ENCODE data around the gene ROGDI. TPM values are rescaled to one million over a fixed set of nuclear protein-coding genes. Genes with fewer than 3 reads are reported as not detected.

Gene ROGDI
- total and polyA plus RNA-seq, 2 of the 13 experiments (the other 11 are each of a cell fraction or from before 2014, with no cell fraction given), result 19.2 to 42.1 TPM

GRCh38 chr16:4802659-4803287 lies 340 bp upstream of the ROGDI start (continued):
- no peak for TF ChIP-seq ZNF552 (CRISPR knock-in tag; IDR thresholded peaks at IDR 0.05; ENCODE audit: borderline replicate concordance)
- 0 out of 2 replicates have a peak, but pooled peaks have one; percentile 9 for TF ChIP-seq SP5 (CRISPR knock-in tag; IDR thresholded peaks at IDR 0.05; ENCODE audit: borderline replicate concordance, low read depth)
- TF ChIP-seq ZNF430 (CRISPR knock-in tag; IDR thresholded peaks at IDR 0.05), result peak; percentile 48; the same call in 1 of the 2 replicates
- TF ChIP-seq ZBTB7B (CRISPR knock-in tag; IDR thresholded peaks at IDR 0.05), result 0 out of 2 replicates have a peak, but pooled peaks have one; percentile 28
- TF ChIP-seq, protein P1, sequence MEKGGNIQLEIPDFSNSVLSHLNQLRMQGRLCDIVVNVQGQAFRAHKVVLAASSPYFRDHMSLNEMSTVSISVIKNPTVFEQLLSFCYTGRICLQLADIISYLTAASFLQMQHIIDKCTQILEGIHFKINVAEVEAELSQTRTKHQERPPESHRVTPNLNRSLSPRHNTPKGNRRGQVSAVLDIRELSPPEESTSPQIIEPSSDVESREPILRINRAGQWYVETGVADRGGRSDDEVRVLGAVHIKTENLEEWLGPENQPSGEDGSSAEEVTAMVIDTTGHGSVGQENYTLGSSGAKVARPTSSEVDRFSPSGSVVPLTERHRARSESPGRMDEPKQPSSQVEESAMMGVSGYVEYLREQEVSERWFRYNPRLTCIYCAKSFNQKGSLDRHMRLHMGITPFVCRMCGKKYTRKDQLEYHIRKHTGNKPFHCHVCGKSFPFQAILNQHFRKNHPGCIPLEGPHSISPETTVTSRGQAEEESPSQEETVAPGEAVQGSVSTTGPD (CRISPR knock-in tag; IDR thresholded peaks at IDR 0.05), result no peak
- TF ChIP-seq, protein P2, sequence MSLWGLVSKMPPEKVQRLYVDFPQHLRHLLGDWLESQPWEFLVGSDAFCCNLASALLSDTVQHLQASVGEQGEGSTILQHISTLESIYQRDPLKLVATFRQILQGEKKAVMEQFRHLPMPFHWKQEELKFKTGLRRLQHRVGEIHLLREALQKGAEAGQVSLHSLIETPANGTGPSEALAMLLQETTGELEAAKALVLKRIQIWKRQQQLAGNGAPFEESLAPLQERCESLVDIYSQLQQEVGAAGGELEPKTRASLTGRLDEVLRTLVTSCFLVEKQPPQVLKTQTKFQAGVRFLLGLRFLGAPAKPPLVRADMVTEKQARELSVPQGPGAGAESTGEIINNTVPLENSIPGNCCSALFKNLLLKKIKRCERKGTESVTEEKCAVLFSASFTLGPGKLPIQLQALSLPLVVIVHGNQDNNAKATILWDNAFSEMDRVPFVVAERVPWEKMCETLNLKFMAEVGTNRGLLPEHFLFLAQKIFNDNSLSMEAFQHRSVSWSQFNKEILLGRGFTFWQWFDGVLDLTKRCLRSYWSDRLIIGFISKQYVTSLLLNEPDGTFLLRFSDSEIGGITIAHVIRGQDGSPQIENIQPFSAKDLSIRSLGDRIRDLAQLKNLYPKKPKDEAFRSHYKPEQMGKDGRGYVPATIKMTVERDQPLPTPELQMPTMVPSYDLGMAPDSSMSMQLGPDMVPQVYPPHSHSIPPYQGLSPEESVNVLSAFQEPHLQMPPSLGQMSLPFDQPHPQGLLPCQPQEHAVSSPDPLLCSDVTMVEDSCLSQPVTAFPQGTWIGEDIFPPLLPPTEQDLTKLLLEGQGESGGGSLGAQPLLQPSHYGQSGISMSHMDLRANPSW (CRISPR knock-in tag; IDR thresholded peaks at IDR 0.05; ENCODE audit: borderline replicate concordance), result no peak
- TF ChIP-seq RFX1 (IDR thresholded peaks at IDR 0.05), result no peak
- no peak for TF ChIP-seq ADNP (CRISPR knock-in tag; IDR thresholded peaks at IDR 0.05)
- TF ChIP-seq MTA1 (CRISPR knock-in tag; IDR thresholded peaks at IDR 0.05; ENCODE audit: borderline replicate concordance), result no peak; the same call in 1 of the 2 replicates
- no peak for TF ChIP-seq ZMYM2 (CRISPR knock-in tag; IDR thresholded peaks at IDR 0.05)
- TF ChIP-seq NR0B2 (CRISPR knock-in tag; IDR thresholded peaks at IDR 0.05), result 0 out of 2 replicates have a peak, but pooled peaks have one; percentile 33
- peak; percentile 8 for TF ChIP-seq YY1 (IDR thresholded peaks at IDR 0.05; ENCODE audit: insufficient read depth, insufficient replicate concordance, low read depth, low read length)
- TF ChIP-seq, protein P3, sequence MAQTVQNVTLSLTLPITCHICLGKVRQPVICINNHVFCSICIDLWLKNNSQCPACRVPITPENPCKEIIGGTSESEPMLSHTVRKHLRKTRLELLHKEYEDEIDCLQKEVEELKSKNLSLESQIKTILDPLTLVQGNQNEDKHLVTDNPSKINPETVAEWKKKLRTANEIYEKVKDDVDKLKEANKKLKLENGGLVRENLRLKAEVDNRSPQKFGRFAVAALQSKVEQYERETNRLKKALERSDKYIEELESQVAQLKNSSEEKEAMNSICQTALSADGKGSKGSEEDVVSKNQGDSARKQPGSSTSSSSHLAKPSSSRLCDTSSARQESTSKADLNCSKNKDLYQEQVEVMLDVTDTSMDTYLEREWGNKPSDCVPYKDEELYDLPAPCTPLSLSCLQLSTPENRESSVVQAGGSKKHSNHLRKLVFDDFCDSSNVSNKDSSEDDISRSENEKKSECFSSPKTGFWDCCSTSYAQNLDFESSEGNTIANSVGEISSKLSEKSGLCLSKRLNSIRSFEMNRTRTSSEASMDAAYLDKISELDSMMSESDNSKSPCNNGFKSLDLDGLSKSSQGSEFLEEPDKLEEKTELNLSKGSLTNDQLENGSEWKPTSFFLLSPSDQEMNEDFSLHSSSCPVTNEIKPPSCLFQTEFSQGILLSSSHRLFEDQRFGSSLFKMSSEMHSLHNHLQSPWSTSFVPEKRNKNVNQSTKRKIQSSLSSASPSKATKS (CRISPR knock-in tag; IDR thresholded peaks at IDR 0.05), result no peak
- no peak for TF ChIP-seq SNAPC5 (CRISPR knock-in tag; IDR thresholded peaks at IDR 0.05; ENCODE audit: borderline replicate concordance)
- TF ChIP-seq ASH2L (IDR thresholded peaks at IDR 0.05; ENCODE audit: insufficient read length, low read depth, low read length), result peak; percentile 65
- no peak for TF ChIP-seq ZNF761 (CRISPR knock-in tag; conservative IDR thresholded peaks at IDR 0.05)
- peak; percentile 15; the same call in 1 of the 2 replicates for TF ChIP-seq ZNF772 (CRISPR knock-in tag; IDR thresholded peaks at IDR 0.05)
- TF ChIP-seq ZSCAN21 (CRISPR knock-in tag; IDR thresholded peaks at IDR 0.05; ENCODE audit: borderline replicate concordance), result peak; percentile 22; the same call in 1 of the 2 replicates
- TF ChIP-seq ERF (CRISPR knock-in tag; IDR thresholded peaks at IDR 0.05), result 0 out of 2 replicates have a peak, but pooled peaks have one; percentile 64
- no peak for TF ChIP-seq ZNF460 (CRISPR knock-in tag; IDR thresholded peaks at IDR 0.05; ENCODE audit: borderline replicate concordance)
- peak; percentile 51; the same call in 1 of the 2 replicates for TF ChIP-seq MAZ (IDR thresholded peaks at IDR 0.05; ENCODE audit: borderline replicate concordance, low read depth, low read length)
- peak; percentile 60; the same call in 1 of the 2 replicates for TF ChIP-seq MAZ (CRISPR knock-in tag; IDR thresholded peaks at IDR 0.05; ENCODE audit: low read depth)
- peak; percentile 58; the same call in 1 of the 2 replicates for TF ChIP-seq RBFOX2 (IDR thresholded peaks at IDR 0.05; ENCODE audit: low read depth, low read length)
